HepG2 (cell line): Measurements from ENCODE around the gene IPP. TPM values are rescaled to one million over a fixed set of nuclear protein-coding genes. Genes with fewer than 3 reads are reported as not detected.

Experiments used
- CBX5 ChIP-seq: sonication (generic); formaldehyde crosslinking; IDR thresholded peaks from 2 replicates; pipeline ENCODE4 v1.4.0; 2020; ENCODE audit warnings: missing genetic modification reagents, borderline replicate concordance
- CCDC6 ChIP-seq: sonication (generic); formaldehyde crosslinking; IDR thresholded peaks from 2 replicates; pipeline ENCODE4 v1.8.1; 2022; ENCODE audit warnings: mild to moderate bottlenecking, missing genetic modification reagents, moderate library complexity
- DMAP1 ChIP-seq: IDR thresholded peaks from 2 replicates; pipeline ENCODE4 v1.6.1; 2016
- FOXJ3 ChIP-seq: sonication (generic); formaldehyde crosslinking; IDR thresholded peaks from 2 replicates; pipeline ENCODE4 v1.4.0; 2020; ENCODE audit warnings: missing genetic modification reagents, mild to moderate bottlenecking, borderline replicate concordance
- KAT8 ChIP-seq: IDR thresholded peaks from 2 replicates; pipeline ENCODE4 v1.6.1; 2016; ENCODE audit warnings: missing genetic modification reagents, missing compliant biosample characterization
- NCOR1 ChIP-seq: fragments of 200-600 bp; sonication (generic); IDR thresholded peaks from 2 replicates; pipeline ENCODE4 v1.7.0; 2017; ENCODE audit warnings: antibody characterized with exemption, low read length, borderline replicate concordance
- NR2C2 ChIP-seq: sonication (generic); formaldehyde crosslinking; IDR thresholded peaks from 2 replicates; pipeline ENCODE4 v1.4.0; 2020; ENCODE audit warnings: missing genetic modification reagents, mild to moderate bottlenecking, moderate library complexity, borderline replicate concordance
- NR2F1 ChIP-seq, 2 experiments: fragments of 450-650 bp in 1 of 2; formaldehyde crosslinking in 1 of 2; IDR thresholded peaks; 2 replicates each; pipeline versions ENCODE4 v1.5.0 to v1.6.1; 2016 to 2020; ENCODE audit warnings: mild to moderate bottlenecking in 1 of 2, missing compliant biosample characterization in 1 of 2, missing genetic modification reagents in 1 of 2, moderate library complexity in 1 of 2
- SIN3A ChIP-seq: IDR thresholded peaks from 2 replicates; pipeline ENCODE4 v1.6.1; 2011; ENCODE audit warnings: low read depth, mild to moderate bottlenecking, control low read depth, low read length, borderline replicate concordance
- ZBTB3 ChIP-seq: sonication (generic); formaldehyde crosslinking; IDR thresholded peaks from 2 replicates; pipeline ENCODE4 v1.4.0; 2020; ENCODE audit warnings: low read depth, mild to moderate bottlenecking, moderate library complexity, missing genetic modification reagents, borderline replicate concordance
- ZFP37 ChIP-seq: sonication (generic); formaldehyde crosslinking; IDR thresholded peaks from 2 replicates; pipeline ENCODE4 v1.4.0; 2020; ENCODE audit warnings: missing genetic modification reagents, borderline replicate concordance
- ZNF354B ChIP-seq: sonication (generic); formaldehyde crosslinking; IDR thresholded peaks from 2 replicates; pipeline ENCODE4 v1.8.0; 2022; ENCODE audit warnings: mild to moderate bottlenecking, missing genetic modification reagents
- ZNF569 ChIP-seq: sonication (generic); formaldehyde crosslinking; IDR thresholded peaks from 2 replicates; pipeline ENCODE4 v1.5.0; 2020; ENCODE audit warnings: mild to moderate bottlenecking, missing genetic modification reagents, moderate library complexity, borderline replicate concordance
- ZNF589 ChIP-seq: sonication (generic); formaldehyde crosslinking; conservative IDR thresholded peaks from 2 replicates; pipeline ENCODE4 v1.8.0; 2022; ENCODE audit warnings: mild to moderate bottlenecking, moderate library complexity, missing genetic modification reagents
- ZNF672 ChIP-seq: sonication (generic); formaldehyde crosslinking; IDR thresholded peaks from 2 replicates; pipeline ENCODE4 v1.8.1; 2022; ENCODE audit warnings: missing genetic modification reagents
- polyA plus RNA-seq, 8 experiments: library from polyadenylated mRNA; depleted of rRNA in 3 of 8; stranded (reverse) in 7 of 8; unstranded in 1 of 8; fragments of >200 nt; fragmentation: Illumina TruSeq in 4 of 8; extraction: Trizol in 4 of 8; gene quantifications; 2 replicates each; pipeline versions ENCODE4 v1.2.1 to v1.2.3, GENCODE V29; 2011 to 2016; ENCODE audit warnings: low read depth in 4 of 8, missing spikeins in 1 of 8, mixed read lengths in 1 of 8; ENCODE audit not compliant: insufficient read depth in 1 of 8
- total RNA-seq, 5 experiments: library from RNA; depleted of rRNA; stranded (reverse); fragments of >200 nt; fragmentation: Illumina TruSeq; extraction: Trizol; gene quantifications; 2 replicates each; pipeline ENCODE4 v1.2.3, GENCODE V29; 2016; ENCODE audit warnings: low read depth in 1 of 5
- TF ChIP-seq, protein P1 (sequence below): sonication (generic); formaldehyde crosslinking; IDR thresholded peaks from 2 replicates; pipeline ENCODE4 v1.5.0; 2020; ENCODE audit warnings: mild to moderate bottlenecking, missing genetic modification reagents, borderline replicate concordance
- TF ChIP-seq, protein P2 (sequence below): IDR thresholded peaks from 2 replicates; pipeline ENCODE4 v1.6.1; 2016; ENCODE audit warnings: low read depth, control low read depth
- TF ChIP-seq, protein P3 (sequence below): sonication (generic); formaldehyde crosslinking; IDR thresholded peaks from 2 replicates; pipeline ENCODE4 v1.8.0; 2022; ENCODE audit warnings: mild to moderate bottlenecking, missing genetic modification reagents, moderate library complexity

Gene IPP
- total and polyA plus RNA-seq, 2 of the 13 experiments (the other 11 are each of a cell fraction or from before 2014, with no cell fraction given) = 3.0 to 9.7 TPM

DNA sequence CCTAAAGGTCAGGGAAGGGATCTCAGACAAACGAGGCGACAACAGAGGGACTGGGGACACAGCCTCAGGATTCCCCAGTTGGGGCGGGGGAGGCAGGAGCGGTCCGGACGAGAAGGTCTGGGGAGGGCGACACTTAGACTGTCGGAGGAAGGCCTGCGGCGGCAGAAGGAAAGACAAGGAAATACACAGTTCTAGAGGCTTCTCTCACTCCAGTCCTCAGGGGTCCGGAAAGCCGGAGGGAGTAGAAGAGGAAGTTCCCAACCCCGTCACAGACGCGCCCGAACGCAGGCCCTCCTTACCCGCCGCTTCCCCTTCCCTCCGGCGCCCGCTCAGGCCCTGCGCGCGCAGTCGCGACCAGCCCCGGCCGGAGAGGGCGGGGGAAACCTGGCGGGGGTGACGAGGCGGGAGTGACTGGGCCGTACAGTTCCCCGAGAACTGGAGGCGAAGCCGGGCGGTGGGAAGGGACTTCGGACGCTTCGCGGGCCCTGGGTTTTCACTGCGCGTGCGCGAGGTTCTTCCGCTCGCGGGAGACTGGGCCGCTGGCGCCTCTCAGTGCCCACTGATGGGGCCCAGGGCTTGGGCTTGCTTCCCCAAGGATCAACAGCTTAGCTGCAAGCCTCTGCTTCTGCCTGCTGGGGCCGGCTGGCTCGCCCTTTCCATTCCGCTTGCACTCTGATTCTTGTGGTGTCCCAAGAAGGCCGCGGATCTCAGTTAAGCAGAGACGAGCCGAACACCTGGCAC is at the start of gene IPP (continued):
- TF ChIP-seq, protein P1, sequence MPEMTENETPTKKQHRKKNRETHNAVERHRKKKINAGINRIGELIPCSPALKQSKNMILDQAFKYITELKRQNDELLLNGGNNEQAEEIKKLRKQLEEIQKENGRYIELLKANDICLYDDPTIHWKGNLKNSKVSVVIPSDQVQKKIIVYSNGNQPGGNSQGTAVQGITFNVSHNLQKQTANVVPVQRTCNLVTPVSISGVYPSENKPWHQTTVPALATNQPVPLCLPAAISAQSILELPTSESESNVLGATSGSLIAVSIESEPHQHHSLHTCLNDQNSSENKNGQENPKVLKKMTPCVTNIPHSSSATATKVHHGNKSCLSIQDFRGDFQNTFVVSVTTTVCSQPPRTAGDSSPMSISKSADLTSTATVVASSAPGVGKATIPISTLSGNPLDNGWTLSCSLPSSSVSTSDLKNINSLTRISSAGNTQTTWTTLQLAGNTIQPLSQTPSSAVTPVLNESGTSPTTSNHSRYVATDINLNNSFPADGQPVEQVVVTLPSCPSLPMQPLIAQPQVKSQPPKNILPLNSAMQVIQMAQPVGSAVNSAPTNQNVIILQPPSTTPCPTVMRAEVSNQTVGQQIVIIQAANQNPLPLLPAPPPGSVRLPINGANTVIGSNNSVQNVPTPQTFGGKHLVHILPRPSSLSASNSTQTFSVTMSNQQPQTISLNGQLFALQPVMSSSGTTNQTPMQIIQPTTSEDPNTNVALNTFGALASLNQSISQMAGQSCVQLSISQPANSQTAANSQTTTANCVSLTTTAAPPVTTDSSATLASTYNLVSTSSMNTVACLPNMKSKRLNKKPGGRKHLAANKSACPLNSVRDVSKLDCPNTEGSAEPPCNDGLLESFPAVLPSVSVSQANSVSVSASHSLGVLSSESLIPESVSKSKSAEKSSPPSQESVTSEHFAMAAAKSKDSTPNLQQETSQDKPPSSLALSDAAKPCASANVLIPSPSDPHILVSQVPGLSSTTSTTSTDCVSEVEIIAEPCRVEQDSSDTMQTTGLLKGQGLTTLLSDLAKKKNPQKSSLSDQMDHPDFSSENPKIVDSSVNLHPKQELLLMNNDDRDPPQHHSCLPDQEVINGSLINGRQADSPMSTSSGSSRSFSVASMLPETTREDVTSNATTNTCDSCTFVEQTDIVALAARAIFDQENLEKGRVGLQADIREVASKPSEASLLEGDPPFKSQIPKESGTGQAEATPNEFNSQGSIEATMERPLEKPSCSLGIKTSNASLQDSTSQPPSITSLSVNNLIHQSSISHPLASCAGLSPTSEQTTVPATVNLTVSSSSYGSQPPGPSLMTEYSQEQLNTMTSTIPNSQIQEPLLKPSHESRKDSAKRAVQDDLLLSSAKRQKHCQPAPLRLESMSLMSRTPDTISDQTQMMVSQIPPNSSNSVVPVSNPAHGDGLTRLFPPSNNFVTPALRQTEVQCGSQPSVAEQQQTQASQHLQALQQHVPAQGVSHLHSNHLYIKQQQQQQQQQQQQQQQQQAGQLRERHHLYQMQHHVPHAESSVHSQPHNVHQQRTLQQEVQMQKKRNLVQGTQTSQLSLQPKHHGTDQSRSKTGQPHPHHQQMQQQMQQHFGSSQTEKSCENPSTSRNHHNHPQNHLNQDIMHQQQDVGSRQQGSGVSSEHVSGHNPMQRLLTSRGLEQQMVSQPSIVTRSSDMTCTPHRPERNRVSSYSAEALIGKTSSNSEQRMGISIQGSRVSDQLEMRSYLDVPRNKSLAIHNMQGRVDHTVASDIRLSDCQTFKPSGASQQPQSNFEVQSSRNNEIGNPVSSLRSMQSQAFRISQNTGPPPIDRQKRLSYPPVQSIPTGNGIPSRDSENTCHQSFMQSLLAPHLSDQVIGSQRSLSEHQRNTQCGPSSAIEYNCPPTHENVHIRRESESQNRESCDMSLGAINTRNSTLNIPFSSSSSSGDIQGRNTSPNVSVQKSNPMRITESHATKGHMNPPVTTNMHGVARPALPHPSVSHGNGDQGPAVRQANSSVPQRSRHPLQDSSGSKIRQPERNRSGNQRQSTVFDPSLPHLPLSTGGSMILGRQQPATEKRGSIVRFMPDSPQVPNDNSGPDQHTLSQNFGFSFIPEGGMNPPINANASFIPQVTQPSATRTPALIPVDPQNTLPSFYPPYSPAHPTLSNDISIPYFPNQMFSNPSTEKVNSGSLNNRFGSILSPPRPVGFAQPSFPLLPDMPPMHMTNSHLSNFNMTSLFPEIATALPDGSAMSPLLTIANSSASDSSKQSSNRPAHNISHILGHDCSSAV (CRISPR knock-in tag) = no peak
- TF ChIP-seq NR2C2 (peak; percentile 40; the same call in 1 of the 2 replicates), ZFP37 (CRISPR knock-in tag) (no peak), ZBTB3 (no peak), ZNF672 (CRISPR knock-in tag) (no peak), ZNF354B (no peak), KAT8 (CRISPR knock-in tag) (peak; percentile 81), CBX5 (no peak), DMAP1 (CRISPR knock-in tag) (peak; percentile 80), ZNF569 (CRISPR knock-in tag) (no peak; the same call in 1 of the 2 replicates), SIN3A (no peak; the same call in 1 of the 2 replicates), NR2F1 (CRISPR knock-in tag; IDR thresholded peaks at IDR 0.05) (0 out of 4 replicates have a peak, but pooled peaks of 1 of the 2 experiments have one; percentile 11), FOXJ3 (peak; percentile 43; the same call in 1 of the 2 replicates), NCOR1 (no peak), ZNF589 (CRISPR knock-in tag) (no peak; the same call in 1 of the 2 replicates), CCDC6 (CRISPR knock-in tag) (peak; percentile 84; the same call in 1 of the 2 replicates)
- TF ChIP-seq, protein P2, sequence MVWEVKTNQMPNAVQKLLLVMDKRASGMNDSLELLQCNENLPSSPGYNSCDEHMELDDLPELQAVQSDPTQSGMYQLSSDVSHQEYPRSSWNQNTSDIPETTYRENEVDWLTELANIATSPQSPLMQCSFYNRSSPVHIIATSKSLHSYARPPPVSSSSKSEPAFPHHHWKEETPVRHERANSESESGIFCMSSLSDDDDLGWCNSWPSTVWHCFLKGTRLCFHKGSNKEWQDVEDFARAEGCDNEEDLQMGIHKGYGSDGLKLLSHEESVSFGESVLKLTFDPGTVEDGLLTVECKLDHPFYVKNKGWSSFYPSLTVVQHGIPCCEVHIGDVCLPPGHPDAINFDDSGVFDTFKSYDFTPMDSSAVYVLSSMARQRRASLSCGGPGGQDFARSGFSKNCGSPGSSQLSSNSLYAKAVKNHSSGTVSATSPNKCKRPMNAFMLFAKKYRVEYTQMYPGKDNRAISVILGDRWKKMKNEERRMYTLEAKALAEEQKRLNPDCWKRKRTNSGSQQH (CRISPR knock-in tag) = peak; percentile 16; the same call in 1 of the 2 replicates
- TF ChIP-seq, protein P3, sequence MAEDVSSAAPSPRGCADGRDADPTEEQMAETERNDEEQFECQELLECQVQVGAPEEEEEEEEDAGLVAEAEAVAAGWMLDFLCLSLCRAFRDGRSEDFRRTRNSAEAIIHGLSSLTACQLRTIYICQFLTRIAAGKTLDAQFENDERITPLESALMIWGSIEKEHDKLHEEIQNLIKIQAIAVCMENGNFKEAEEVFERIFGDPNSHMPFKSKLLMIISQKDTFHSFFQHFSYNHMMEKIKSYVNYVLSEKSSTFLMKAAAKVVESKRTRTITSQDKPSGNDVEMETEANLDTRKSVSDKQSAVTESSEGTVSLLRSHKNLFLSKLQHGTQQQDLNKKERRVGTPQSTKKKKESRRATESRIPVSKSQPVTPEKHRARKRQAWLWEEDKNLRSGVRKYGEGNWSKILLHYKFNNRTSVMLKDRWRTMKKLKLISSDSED = peak; percentile 34; the same call in 1 of the 2 replicates
